Measurements from ENCODE around the gene JAKMIP1.

Gene JAKMIP1

DNA sequence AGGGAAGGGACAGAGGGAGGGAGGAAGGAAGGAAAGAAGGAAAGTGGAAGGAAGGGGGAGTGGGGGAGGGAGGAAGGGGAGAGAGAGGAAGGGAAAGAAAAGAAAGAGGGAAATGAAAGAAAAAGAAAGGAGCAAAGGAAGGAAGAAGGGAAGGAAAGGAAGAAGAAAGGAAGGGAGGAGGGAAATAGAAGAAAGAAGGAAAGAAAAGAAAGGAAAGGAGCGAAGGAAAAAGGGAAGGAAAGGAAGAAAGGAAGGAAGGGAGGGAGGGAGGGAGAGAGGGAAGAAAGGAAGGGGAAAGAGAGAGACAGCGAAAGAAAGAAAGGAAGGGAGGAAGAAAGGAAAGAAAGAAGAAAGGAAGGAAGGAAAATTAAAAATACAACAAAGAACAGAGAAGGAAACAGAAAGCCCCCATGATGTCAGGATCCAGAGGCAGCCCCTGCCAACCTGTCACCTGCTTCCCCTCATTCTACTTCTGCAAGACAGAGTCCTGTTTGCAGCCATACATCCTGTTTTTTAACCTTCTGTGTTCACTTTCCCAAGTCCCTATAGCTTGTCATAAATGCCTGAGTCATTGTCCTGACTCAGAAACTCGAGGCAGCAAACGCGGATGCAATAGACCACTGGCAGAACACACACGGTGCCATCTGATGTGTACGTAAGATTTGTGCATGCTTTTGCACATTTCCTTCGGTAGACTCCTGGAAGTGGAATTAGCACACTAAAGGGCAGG, 105.2 kb downstream of the JAKMIP1 start:
- DNase-seq (ENCODE audit: low spot score), result no peak

DNA sequence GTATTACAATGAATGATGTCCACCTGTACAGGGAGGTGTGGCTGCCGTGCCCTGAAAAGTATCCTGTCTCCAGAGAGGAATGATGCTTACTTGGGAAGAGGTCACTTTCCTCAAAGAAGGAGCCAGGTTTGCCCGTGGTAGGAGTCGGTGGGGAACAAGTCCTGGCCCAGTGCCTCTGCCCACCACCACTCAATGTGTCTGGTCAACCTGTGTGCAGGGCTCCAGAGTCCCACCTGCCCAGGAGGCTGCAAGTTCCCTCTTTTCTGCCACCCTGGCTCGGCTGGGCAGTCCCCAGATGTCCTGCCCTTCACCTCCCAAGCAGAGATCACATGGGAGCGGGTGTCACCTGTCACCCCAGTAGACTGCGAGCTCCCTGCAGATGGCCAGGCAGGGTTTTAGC, 106.7 kb downstream of the JAKMIP1 start:
- DNase-seq (ENCODE audit: low spot score), result no peak

DNA sequence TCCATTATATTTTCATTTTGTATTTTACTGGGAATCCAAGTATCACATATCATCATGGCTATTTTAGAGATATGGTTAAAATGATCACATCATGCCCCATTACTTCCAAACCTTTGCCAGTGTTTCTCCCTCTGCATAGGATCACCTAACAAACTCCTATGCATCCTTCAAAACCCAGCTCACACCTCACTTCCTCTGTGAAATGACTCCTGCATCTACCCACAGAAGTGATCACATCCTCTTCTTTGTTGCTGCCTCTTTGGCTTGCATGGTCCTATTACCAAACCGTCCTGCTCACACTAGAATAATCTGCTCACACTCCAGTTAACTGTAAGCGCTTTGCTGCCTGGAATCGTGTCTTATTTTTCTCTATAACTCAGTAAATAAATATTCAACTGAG, 107.4 kb downstream of the JAKMIP1 start:
- no peak for DNase-seq (ENCODE audit: low spot score)

DNA sequence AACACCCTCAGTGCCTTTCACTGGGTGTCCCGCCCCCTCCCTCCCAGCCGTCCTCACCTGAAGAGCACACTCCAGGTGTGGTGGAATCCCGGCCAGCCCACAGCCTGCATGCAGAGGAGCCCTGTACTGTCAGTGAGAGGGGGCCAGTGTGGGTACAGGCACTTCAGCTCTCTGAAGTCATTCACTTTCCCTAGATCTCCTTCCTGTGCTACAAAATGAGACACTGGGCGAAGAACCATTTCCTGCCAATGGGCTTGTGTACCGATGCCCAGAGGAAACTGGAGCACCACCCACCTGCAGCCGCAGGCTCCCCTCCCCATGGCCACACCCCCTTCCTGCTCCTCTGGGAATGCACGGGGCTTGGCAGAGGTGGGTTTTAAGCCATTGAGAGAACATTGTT, 108.2 kb downstream of the JAKMIP1 start:
- no peak for DNase-seq (ENCODE audit: low spot score)

DNA sequence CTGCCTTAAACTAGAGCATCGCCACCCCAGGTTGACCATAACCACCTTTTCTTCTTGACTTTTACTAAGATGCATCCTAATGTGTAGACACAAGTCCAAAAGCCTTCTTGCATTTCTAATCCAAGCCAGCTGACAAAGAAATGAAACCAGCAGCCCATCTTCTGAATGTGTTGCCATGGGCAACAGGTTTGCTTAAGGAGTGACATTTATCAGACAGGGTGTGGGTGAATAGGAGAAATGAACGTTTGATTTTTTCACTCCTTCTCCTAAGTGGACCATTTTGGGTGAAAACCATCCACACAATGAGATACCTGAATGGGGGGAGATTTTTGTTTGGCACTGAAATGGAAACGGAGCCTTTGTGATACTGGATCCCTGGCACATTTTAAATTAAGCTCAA, 109.4 kb downstream of the JAKMIP1 start:
- DNase-seq (ENCODE audit: low spot score), result no peak

DNA sequence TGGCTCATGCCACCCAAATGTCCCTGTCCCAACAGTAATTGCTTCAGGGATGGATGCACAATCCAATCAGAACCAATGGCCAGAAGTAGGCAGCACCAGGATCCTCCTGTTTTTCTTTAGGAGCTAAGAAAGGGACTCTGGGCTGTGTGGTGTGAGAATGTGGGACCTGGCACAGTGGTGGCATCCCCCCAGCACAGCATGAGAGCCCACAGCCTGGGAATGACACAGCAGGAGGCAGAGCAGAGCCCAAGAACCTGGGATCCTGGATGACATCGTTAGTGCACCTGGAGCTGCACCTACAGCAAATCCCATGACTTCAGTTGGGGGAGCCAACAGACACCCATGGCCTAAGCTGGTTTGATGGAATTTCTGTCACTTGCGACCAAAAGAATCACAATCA, 111.4 kb downstream of the JAKMIP1 start:
- no peak for DNase-seq (ENCODE audit: low spot score)

DNA sequence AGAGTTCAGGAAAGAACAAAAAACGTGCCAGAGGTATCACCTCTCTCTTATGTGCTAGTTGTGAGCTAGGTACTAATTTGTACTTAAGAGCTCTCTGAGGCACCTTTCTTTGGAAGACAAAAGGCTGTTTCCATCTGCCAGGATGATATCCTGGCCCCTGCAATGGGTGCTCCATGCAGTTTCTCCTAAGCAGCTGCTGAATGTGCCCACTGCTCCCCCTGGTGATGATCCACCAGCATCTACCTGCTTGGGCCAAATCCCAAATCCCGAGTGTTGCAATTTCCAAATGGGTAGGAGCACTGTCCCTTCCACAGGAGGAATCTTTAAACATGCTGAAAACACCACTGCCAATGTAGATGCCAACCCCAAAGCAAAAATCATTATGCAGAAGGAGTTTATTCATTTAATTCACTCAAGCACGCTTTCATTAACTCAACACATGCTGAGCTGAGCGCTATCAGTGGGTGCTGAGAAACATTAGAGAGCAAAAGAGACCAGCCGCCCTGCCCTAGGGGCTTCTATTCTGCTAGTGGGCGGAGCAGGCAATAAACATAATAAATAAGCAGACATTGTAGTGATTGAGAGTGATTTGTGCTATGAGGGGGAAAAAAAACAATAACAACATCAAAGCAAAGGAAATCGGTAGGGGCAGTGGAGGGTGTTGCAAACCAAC, 112.5 kb downstream of the JAKMIP1 start:
- DNase-seq (ENCODE audit: low spot score), result peak; percentile 32

DNA sequence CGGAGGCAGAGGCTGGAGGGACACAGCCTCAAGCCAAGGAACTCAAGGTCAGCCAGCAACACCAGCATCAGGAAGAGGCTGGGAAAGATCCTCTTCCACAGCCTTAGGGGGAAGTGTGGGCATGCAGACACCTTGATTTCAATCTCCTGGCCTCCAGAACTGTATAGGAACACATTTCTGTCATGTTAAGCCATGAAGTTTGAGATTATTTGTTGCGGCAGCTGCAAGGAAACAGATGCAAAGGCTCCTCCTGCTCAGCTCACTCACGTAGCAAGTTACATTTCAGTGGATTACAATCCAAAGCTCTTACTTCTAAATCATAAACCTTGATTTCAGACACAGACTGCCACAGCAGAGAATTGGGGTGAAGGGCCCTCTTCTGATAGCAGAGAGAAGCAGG, 113.5 kb downstream of the JAKMIP1 start:
- DNase-seq (ENCODE audit: low spot score), result no peak

DNA sequence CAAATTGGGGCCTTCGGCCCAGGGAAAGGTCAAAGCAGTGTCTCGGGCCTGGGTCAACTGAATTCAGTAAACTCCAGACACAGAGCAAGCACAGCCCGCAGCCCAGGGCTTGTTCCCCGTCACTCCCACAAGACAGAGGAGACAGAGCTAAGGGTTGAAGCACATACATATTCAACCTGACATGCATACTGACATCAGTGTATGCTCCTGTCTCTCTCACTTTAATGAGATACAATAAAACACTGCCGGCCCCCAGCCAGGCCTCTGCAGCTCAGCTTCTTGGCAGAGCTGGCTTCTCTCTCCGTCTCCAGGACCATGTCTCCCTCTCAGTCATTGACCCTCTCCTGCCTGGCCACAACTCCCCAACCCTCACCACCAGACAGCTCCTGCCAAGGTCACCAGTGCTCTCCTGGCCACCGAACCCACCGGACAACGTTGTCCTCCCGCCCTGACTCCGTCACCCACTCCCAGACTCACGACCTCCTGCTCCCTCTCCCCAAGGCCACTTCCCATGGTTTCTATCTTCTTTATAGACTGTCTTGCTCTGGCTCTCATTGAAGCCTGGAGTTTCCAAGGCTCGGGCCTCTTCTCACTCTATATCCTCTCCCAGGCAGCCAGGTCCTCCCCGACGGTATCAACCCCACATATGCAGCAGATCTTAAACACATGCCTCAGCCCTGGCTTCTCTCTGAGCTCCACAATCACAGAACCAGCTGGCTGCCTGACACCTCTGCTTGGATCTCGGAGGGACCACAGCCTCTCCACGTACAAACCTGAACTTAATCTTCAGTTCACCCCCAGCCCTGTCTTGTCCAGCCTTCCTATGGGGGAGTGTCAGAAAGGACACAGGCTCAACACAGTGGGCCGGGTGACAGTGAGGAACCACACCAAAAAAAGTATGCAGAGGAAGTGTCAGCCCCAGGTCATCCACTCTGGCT, 114.4 kb downstream of the JAKMIP1 start:
- no peak for DNase-seq (ENCODE audit: low spot score)

DNA sequence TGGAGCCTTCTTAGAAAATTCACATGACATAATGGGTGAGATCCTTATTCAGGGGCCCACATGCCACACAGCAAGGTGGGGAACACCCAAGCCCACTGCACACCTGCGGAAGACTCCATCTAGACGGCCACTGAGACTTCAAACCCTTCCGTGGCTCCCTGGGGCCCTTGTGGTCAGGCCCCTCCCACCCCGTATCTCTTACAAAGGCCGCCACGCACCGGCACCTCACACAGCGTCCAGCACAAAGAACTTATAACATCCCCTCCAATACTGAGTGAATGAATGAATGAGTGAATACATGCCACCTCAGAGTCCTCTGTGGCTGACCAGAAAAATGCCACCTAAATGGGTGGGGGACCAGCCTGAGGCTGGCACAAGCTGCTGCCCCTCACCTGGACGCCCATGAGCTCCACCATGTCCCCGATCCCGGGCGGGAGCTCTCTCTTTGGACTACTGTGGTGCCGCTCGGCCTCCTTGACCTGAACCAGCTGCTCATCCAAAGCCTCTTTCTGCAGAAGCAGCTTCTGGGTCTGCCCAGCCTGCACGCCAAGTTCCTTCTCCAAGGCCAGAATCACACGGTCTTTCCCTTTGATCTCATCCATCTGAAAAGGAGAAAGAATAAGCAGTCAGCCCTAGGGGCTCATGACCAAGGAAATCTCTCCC, 115.2 kb downstream of the JAKMIP1 start:
- DNase-seq (ENCODE audit: low spot score), result no peak

DNA sequence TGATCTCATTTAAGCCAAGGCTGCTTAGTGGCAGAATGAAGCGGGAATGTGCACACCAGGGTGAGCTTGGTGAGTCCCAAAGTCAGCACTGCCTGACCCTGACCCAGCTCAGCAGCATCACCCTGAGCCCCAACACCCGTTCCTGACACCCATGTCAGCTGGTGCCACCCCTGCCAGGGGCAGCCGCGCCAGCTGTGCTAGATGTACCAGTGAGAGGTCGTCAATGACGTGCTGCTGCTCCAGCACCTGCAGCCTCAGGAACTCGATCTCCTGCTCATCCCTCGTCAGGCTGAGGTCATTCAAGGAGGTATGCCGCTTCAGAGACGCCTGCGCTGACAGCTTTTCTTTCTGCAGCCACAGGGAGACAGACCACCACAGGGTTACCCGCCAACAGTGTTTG, 120.4 kb downstream of the JAKMIP1 start:
- no peak for DNase-seq (ENCODE audit: low spot score)

DNA sequence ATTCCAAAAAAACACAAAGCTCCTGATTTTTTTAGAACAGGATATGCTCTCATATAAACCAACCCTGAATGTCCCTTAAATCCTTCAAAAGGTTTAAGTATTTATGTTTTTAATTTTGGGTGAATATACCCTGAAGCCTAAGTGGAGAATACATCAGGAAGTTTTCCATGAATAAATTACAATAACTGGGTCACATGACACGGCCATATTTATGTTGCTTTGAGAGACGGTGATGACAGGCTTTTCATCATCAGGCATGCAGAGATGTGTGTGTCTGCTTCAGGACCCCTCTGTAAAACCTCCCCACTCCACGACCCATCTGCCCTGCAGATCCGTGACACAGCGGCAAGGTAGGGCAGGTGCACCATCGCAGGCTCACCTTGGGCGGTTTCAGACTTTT, 121.8 kb downstream of the JAKMIP1 start:
- no peak for DNase-seq (ENCODE audit: low spot score)

DNA sequence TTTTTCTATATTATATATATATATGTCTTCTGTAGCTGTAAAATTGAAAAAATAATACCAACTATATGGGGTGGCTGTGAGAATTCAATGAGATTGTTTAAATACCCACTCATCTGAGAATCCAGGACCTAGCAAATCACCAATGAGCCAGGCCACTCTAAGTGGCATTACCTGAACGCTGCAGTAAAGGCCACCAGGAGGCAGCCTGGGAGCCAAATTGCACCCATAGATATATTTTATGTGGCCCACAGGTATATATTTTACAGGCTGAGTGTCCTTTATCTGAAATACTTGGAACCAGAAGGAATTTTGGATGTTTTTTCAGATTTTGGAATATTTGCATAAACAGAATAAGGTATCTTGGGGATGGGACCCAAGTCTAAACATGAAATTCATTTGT, 124.0 kb downstream of the JAKMIP1 start:
- no peak for DNase-seq (ENCODE audit: low spot score)

DNA sequence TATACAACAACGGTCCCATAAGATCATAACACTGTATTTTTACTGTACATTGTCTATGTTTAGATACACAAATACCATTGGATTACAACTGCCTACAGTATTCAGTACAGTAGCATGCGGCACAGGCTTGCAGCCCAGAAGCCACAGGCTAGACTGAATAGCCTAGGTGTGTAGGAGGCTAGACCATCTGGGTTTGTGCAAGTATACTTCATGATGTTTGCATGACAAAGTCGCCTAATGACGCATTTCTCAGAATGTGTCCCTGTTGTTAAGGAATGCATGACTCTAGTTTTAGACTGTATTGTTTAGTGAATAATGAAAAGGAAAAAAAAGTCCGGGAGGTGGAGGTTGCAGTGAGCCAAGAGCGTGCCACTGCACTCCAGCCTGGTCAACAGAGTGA, 125.6 kb downstream of the JAKMIP1 start:
- DNase-seq (ENCODE audit: low spot score), result no peak

DNA sequence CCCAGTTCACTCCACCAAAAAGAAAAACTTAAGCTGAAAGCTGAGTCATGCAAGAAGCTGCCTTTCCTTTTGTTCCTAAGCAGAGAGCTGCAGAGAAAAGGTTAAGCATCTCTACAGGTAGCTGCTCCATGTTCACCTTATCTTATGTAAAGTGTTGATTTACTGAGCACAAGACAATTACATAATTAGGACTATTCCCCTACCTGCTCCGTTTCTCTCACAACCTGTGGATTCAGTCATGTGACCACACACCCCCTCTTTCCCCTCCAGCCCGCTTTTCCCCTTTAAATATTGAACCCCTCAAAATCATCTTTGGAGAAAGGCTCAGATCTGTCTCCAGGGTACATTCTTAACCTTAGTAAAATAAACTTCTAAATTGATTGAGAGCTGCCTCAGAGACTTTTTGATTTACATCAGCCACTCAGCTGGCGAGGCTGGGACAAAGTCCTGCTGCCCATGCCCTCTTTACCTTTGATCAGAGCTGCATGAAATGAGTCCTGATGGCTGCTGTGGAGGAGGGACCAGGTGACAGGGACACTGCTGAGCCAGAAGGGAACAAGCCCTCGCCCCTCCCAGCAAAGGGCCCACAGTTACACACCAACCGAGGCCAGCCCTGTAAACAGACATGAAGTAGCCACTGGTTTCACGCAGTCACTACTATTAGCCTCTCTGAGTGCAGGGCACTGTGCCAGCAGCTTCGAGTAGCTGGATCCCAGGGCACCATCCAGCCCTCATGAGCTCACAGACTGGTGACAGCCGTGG, 128.2 kb downstream of the JAKMIP1 start:
- no peak for DNase-seq (ENCODE audit: low spot score)

DNA sequence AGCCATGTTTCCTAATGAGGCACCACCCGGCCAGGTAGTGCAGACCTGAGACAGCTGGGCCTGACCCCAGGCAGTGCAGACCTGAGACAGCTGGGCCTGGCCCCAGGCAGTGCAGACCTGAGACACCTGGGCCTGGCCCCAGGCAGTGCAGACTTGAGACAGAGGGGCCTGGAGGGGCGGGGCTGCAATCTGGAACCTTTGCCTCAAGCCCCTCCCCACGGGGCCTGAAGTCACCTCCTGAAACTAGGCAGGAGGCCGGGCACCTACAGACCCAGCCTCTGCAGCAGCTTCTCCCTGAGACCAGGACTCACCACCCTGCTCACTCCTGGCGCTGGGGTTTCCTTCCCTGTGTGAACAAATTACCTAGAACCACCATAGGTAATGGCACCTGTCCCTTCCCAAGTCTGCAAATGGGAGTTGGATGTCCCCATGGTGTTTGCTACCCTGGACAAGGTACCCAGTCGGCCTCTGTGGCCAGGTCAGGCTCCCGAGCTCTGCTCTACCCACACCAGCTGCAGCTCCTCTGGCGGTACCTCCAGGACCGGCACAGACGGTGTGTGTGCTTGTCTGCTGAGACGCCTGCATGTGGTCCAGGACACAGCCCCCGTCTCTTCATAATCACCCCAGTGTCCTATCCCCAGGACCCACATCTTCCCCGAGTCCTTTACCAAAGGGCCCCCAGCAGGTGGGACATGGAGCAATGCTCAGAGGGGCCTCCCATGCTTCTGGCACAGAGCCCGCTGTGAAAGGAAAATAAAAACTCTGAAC, 129.0 kb downstream of the JAKMIP1 start:
- no peak for DNase-seq (ENCODE audit: low spot score)

DNA sequence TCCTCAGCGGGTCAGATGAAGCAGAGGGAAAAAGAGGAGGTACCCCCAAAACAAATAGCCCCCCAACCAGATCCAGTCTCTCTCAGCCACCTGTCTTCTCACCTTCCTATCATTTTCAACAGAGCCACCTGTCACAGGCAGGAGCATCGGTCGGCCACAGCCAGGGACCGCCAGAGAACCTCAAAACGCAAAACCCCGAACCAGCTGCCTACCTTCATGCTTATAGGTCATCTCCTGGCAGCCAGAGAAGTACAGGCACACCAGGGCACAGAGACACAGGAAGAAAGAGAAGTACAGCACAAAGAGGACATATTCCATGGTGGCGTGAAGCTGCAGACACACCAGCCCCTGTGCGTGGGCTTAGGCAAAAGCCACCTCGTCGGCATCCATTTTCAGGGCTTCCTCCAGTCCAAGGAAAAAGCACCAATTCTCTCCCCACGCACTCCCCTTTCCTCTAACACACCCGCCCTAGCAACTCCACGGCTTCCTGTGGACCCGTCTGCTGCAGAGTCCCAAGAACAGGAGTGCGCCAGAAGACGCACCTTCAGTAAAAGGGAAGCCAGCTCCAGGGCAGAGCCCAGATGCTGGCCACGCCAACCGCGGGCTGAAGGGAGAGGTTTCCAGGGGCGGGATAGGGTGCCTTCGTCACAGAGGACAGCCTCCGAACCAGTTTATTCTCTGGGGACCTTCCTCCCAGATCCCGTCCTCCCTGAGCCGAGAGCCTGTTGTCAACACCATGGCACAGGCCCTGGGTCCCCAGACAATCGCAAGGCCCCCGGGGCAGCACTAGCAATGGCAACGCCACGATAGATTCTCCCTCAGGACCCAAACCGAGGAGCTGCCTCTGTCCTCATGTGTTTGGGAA, 130.3 kb downstream of the JAKMIP1 start:
- no peak for DNase-seq (ENCODE audit: low spot score)

DNA sequence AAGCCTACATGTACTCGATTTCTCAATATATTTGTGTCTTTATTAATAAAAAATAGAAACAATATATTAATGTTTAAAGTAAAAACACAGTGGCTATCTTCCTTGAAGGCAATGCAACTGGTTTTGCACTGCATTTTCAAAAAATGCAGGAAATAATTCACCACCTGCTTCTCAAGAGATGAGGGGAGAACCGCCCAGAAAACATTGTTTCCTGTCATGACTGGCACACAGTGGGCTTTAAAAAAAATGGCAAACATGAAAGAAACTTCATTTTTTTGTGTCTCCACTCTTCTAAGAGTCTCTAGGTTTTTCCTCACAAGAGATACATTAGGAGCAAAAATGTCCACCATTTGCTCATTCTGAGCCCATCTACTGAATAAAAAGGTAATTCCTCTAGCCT, 131.4 kb downstream of the JAKMIP1 start:
- no peak for DNase-seq (ENCODE audit: low spot score)

DNA sequence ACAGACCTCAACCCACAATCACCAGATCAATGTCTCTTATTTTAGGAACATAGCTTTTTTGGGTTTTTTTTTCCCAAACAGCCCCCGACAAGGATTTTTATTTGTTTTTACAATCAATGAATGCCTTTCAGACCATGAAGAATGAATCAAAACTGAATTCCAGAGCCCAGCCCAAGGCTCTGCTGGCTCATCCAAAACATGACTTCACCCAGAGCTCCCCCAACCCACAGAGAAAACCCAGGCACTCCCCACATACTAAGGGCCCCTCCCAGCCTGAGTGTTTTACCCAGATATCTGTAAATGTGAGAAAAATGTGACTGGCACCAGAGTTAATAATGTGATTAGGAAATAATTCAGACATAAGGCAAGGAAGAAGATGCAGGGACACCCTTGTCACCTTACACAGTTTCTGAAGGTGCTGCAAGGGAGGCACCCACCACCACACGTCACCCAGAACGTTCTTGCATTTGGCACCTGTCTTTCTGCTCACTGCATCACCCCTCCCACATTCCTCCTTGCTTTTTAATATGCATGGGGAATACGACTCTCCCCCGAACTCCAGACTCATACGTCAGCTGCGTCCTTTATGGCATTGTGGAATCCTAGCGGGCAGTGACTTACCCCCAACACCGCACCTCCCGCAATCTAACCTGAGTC, 134.3 kb downstream of the JAKMIP1 start:
- DNase-seq (ENCODE audit: low spot score), result no peak
